AG04450 (cell line): ENCODE results near the gene ARL14. TPM values are rescaled to one million over a fixed set of nuclear protein-coding genes. Genes with fewer than 3 reads are reported as not detected.

ENCODE experiments used
- CTCF ChIA-PET: fragments of 300-600, 350-600 bp; formaldehyde crosslinking; extraction: SDS; loops from one replicate; lab custom pipeline; 2022; ENCODE audit warnings: antibody characterized with exemption, inconsistent platforms; lab: Charles Lee
- POLR2A ChIA-PET: fragments of 350-600 bp; formaldehyde crosslinking; extraction: SDS; loops from one replicate; lab custom pipeline; 2021; ENCODE audit warnings: antibody characterized with exemption, inconsistent platforms; lab: Yijun Ruan, JAX
- DNase-seq: peaks from one replicate; pipeline ENCODE4 v3.0.0-alpha.2; 2011; ENCODE audit warnings: low read depth, low spot score
- H3K27ac ChIP-seq: one replicate; pipeline ENCODE4 v1.5.1; 2012; ENCODE audit warnings: low read depth, low read length, control low read depth
- H3K27me3 ChIP-seq: one replicate; pipeline ENCODE4 v1.6.0; 2012; ENCODE audit warnings: low read length; ENCODE audit not compliant: control insufficient read depth, insufficient read depth
- H3K4me3 ChIP-seq: 2 replicates; pipeline ENCODE4 v1.5.1; 2011; ENCODE audit warnings: mild to moderate bottlenecking, low read depth, low read length, control low read depth
- H3K9me3 ChIP-seq: 2 replicates; pipeline ENCODE4 v1.5.1; 2012; ENCODE audit warnings: low read length; ENCODE audit not compliant: control insufficient read depth, insufficient read depth
- polyA plus RNA-seq: library from polyadenylated mRNA; depleted of rRNA; stranded (reverse); fragments of >200 nt; gene quantifications from 2 replicates; pipeline ENCODE4 v1.2.3, GENCODE V29; 2011
- TF ChIP-seq, protein P1 (sequence below): IDR thresholded peaks from 2 replicates; pipeline ENCODE4 v1.5.1; 2011; ENCODE audit warnings: low read depth, low read length, control low read depth, inconsistent platforms

ARL14 gene
- polyA plus RNA-seq, 1 experiment: not detected

DNA sequence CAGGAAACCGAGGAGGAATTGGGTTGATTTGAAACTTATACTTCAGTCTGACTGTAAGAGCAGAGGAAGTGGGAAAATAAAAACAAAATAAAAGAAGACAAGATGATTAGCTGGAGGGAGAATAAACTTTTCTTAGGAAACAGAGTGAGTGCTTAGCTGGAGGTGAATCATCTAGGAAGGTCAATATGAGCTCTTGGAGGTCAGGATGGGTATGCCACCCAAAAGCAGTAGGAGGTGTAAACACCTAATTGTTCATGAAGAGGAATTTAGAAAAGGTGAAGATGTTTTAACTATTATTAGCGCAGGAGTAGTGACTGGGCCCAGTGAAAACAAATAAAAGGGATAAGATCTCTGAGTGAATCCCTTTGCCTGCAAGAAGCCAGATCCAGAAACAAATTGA, 39.9 kb upstream of the ARL14 start:
- ChIA-PET POLR2A (no interaction called here), CTCF (no interaction called here)
- no peak for DNase-seq

DNA sequence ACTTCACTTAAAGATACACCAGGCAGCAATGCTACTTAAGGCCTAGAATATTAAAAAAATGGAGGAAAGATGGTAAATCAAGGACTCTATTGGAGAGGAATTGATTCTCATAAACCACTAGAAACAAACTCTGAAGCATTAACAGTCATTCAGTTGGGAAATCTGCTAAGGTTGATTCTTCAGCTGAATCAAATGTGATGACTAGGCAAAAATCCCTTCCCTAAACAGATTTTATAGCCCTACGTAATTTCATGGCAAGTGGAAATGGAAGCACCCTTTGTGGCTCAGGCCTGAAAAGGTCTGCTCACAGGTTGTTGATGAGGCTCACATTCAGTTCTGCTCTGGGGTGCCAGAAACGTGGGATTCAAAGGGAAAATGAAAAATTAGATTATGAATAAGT, 38.8 kb upstream of the ARL14 start:
- Histone ChIP-seq H3K27me3 (no peaks in the 10 kb centered on the region), H3K27ac (no peak overlapping the region), H3K4me3 (no peak overlapping the region), H3K9me3 (no peaks in the 10 kb centered on the region)
- TF ChIP-seq, protein P1, sequence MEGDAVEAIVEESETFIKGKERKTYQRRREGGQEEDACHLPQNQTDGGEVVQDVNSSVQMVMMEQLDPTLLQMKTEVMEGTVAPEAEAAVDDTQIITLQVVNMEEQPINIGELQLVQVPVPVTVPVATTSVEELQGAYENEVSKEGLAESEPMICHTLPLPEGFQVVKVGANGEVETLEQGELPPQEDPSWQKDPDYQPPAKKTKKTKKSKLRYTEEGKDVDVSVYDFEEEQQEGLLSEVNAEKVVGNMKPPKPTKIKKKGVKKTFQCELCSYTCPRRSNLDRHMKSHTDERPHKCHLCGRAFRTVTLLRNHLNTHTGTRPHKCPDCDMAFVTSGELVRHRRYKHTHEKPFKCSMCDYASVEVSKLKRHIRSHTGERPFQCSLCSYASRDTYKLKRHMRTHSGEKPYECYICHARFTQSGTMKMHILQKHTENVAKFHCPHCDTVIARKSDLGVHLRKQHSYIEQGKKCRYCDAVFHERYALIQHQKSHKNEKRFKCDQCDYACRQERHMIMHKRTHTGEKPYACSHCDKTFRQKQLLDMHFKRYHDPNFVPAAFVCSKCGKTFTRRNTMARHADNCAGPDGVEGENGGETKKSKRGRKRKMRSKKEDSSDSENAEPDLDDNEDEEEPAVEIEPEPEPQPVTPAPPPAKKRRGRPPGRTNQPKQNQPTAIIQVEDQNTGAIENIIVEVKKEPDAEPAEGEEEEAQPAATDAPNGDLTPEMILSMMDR: no peak
- ChIA-PET POLR2A (no interaction called here), CTCF (no interaction called here)
- no peak for DNase-seq

More for the DNA sequence above, 39.9 kb upstream of the ARL14 start:
- Histone ChIP-seq H3K27ac (no peak overlapping the region), H3K4me3 (no peak overlapping the region), H3K27me3 (no peaks in the 10 kb centered on the region), H3K9me3 (no peaks in the 10 kb centered on the region)
- TF ChIP-seq, protein P1: no peak

DNA sequence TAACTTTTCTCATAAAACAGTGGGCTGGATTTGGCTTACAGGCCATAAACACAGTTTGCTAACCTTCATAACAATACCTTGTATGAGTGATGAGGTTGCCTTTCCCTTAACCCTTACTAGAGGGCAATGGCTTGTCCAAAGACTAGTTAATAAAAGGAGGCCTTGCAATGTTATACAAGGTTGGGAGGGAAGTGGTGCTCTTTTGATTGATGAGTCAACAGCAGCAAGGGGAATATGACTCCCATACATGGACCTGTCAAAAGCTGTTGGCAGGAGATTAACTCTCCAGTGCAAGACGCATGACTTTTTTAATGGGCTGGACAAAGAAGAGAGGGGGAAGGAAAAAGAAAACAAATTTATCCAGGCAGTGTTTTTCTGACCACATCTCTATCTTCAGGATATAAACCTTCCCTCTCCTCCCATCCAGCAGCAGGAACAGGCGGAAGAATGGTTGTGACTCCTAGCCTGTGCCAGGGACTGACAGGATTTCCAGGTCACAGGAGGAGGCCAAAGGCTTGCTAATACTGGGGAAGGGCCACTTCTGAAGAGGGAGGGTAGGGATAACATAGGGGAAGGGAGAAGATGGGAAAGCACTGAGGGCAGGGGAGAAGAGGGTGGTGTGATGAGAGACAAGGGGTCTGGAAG, 35.2 kb upstream of the ARL14 start:
- Histone ChIP-seq H3K4me3 (no peak overlapping the region), H3K27me3 (no peaks in the 10 kb centered on the region), H3K9me3 (no peaks in the 10 kb centered on the region), H3K27ac (no peak overlapping the region)
- ChIA-PET POLR2A (interaction anchor here (0.6 kb wide), 1 partner anchor 1521 kb away, joined by 3 read pairs; no protein-coding TSS in a partner anchor), CTCF (interaction anchor here (1.0 kb wide), 1 partner anchor 11 kb away, joined by 4 read pairs; no protein-coding TSS in a partner anchor)
- no peak for DNase-seq
- TF ChIP-seq, protein P1: no peak

DNA sequence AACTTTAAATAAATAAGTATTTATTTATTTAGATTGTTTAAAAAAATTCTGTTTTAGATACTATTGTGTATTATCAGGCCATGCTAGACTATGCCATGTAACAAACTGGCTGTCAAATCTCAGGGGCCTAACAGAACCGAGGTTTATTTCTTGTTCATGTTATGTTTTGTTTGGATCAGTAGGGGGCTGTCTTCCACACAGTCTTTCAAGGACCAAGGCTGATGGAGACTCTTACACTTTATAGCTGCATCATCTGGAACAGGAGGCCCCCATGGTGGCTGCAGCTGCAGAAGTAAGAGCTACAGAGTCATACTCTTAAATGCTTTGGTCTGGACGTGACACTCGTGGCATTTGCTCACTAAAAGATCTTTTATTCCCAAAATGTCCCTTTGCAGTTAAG, 33.0 kb upstream of the ARL14 start:
- ChIA-PET CTCF (interaction anchor here (0.6 to 0.9 kb wide), 3 partner anchors 9 to 299 kb away, joined by 3 to 5 read pairs (median 5); no protein-coding TSS in a partner anchor), POLR2A (no interaction called here)
- Histone ChIP-seq H3K9me3 (no peaks in the 10 kb centered on the region), H3K27ac (no peak overlapping the region), H3K27me3 (no peaks in the 10 kb centered on the region), H3K4me3 (no peak overlapping the region)
- TF ChIP-seq, protein P1: peak; percentile 44
- DNase-seq: no peak

DNA sequence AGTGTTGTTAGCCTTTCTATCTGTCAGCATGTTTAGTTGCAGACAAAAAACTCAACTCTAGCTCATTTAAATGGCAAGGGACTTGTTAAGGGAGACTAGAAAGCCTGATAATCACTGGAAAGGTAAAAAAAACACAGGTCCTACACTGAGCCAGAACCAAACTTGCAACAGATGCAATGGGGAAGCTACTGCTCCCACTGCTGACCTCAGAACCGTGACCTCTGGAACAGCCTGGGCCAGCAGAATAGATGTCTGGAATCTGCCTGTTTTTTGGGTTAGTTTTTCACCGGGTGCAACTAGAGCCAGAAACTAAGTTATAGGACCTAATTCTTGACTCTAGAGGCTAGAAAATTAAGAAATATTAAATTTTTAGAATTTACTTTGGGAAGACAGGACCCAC, 32.5 kb upstream of the ARL14 start:
- DNase-seq: no peak
- no peak overlapping the region for H3K4me3 ChIP-seq
- H3K27me3 ChIP-seq: no peaks in the 10 kb centered on the region
- no peaks in the 10 kb centered on the region for H3K9me3 ChIP-seq
- ChIA-PET CTCF (interaction anchor here (0.6 to 0.9 kb wide), 3 partner anchors 9 to 299 kb away, joined by 3 to 5 read pairs (median 5); no protein-coding TSS in a partner anchor), POLR2A (no interaction called here)
- no peak overlapping the region for H3K27ac ChIP-seq
- TF ChIP-seq, protein P1: no peak
